Caco-2 (cell line): ENCODE data around the gene CD1C. TPM values are rescaled to one million over a fixed set of nuclear protein-coding genes. Genes with fewer than 3 reads are reported as not detected.

ENCODE experiments used
- BruUV-seq: library from RNA; stranded (reverse); fragments of 400-500 nt; replicated peaks from 2 replicates; lab custom pipeline; 2021; lab: Mats Ljungman, UMichigan
- CTCF ChIA-PET: fragments of 300-600 bp; sonication (Branson Sonifier 250); formaldehyde crosslinking; loops from one replicate; lab custom pipeline; 2022; ENCODE audit warnings: antibody characterized with exemption; lab: Charles Lee
- POLR2A ChIA-PET: fragments of 300-600 bp; sonication (Branson Sonifier 250); formaldehyde crosslinking; loops from one replicate; lab custom pipeline; 2022; ENCODE audit warnings: antibody characterized with exemption; lab: Charles Lee
- DNase-seq, 2 experiments: peaks; one replicate each; pipeline versions ENCODE4 v3.0.0 to v3.0.0-alpha.2; 2020 to 2022
- H3K27me3 ChIP-seq: replicated peaks from 2 replicates; pipeline ENCODE4 v1.6.0; 2011; ENCODE audit warnings: low read length; ENCODE audit not compliant: control insufficient read depth, insufficient read depth
- H3K36me3 ChIP-seq: 2 replicates; pipeline ENCODE4 v1.5.1; 2011; ENCODE audit warnings: low read length; ENCODE audit not compliant: control insufficient read depth, insufficient read depth
- H3K4me1 ChIP-seq: fragments of 250-450 bp; sonication (Bioruptor Pico); 2 replicates; pipeline ENCODE4 v1.5.1; 2020; ENCODE audit warnings: mild to moderate bottlenecking
- H3K4me3 ChIP-seq: 2 replicates; pipeline ENCODE4 v1.5.1; 2011; ENCODE audit warnings: low read depth, mild to moderate bottlenecking, control low read depth, low read length
- H3K9me3 ChIP-seq: fragments of 250-450 bp; sonication (Bioruptor Pico); 2 replicates; pipeline ENCODE4 v1.5.1; 2020; ENCODE audit warnings: mild to moderate bottlenecking, moderate library complexity
- H3K27ac Mint-ChIP-seq: one replicate; pipeline ENCODE4 v1.8.0; 2022; ENCODE audit warnings: mixed read lengths; ENCODE audit not compliant: unreplicated experiment
- H3K27me3 Mint-ChIP-seq: one replicate; pipeline ENCODE4 v1.8.0; 2022; ENCODE audit warnings: mixed read lengths; ENCODE audit not compliant: insufficient read depth, unreplicated experiment
- H3K36me3 Mint-ChIP-seq: one replicate; pipeline ENCODE4 v1.8.0; 2022; ENCODE audit warnings: mild to moderate bottlenecking, mixed read lengths; ENCODE audit not compliant: insufficient read depth, unreplicated experiment
- H3K4me1 Mint-ChIP-seq: one replicate; pipeline ENCODE4 v1.8.0; 2022; ENCODE audit warnings: low read depth, mixed read lengths; ENCODE audit not compliant: unreplicated experiment
- H3K4me3 Mint-ChIP-seq: one replicate; pipeline ENCODE4 v1.8.0; 2022; ENCODE audit warnings: mild to moderate bottlenecking, moderate library complexity, mixed read lengths; ENCODE audit not compliant: unreplicated experiment
- H3K9me3 Mint-ChIP-seq: one replicate; pipeline ENCODE4 v1.8.0; 2022; ENCODE audit warnings: mixed read lengths; ENCODE audit not compliant: unreplicated experiment
- CTCF ChIP-seq, 2 experiments: fragments of 200-600 bp in 1 of 2; IDR thresholded peaks; 1 replicate in 1 of 2; 2 replicates in 1 of 2; pipeline versions ENCODE4 v1.5.1 to v1.8.0; 2011 to 2022; ENCODE audit warnings: antibody characterized with exemption in 1 of 2, control low read depth in 1 of 2, inconsistent platforms in 1 of 2, low read depth in 1 of 2, low read length in 1 of 2, mild to moderate bottlenecking in 1 of 2, moderate library complexity in 1 of 2; ENCODE audit not compliant: insufficient read depth in 1 of 2, severe bottlenecking in 1 of 2, unreplicated experiment in 1 of 2
- intact Hi-C: fragments of 100-400 bp; cut with micrococcal nuclease; formaldehyde crosslinking; loops from one replicate; pipeline ENCODE4 v1.10.0; 2022; ENCODE audit not compliant: unreplicated experiment
- total RNA-seq: library from RNA; stranded (reverse); gene quantifications from 2 replicates; pipeline ENCODE4 v1.2.3, GENCODE V29; 2022

CD1C gene
- total RNA-seq, 1 experiment from 2014 or later = not detected

GRCh38 chr1:158248771-158249170 lies 41.0 kb upstream of the CD1C start:
- H3K27me3 ChIP-seq = no peaks in the 10 kb centered on the region
- ChIA-PET CTCF (no interaction called here), POLR2A (no interaction called here)
- H3K4me3 Mint-ChIP-seq = no peak overlapping the region
- H3K4me1 Mint-ChIP-seq = no peaks in the 10 kb centered on the region
- H3K9me3 Mint-ChIP-seq = no peaks in the 10 kb centered on the region
- TF ChIP-seq CTCF (IDR thresholded peaks at IDR 0.05; ENCODE audit: insufficient read depth in 1 of 2, low read depth in 1 of 2, low read length in 1 of 2, severe bottlenecking in 1 of 2, unreplicated experiment in 1 of 2) = no peak
- H3K9me3 ChIP-seq = no peaks in the 10 kb centered on the region
- H3K4me3 ChIP-seq = no peak overlapping the region
- intact Hi-C loops = no loop called here
- no peak overlapping the region for H3K27ac Mint-ChIP-seq
- H3K36me3 ChIP-seq = no peaks in the 10 kb centered on the region
- DNase-seq = no peak
- H3K4me1 ChIP-seq = no peaks in the 10 kb centered on the region
- peaks cover 3% of the 10 kb centered on the region for H3K27me3 Mint-ChIP-seq
- no TSS peak for BruUV-seq
- H3K36me3 Mint-ChIP-seq = no peaks in the 10 kb centered on the region

DNA sequence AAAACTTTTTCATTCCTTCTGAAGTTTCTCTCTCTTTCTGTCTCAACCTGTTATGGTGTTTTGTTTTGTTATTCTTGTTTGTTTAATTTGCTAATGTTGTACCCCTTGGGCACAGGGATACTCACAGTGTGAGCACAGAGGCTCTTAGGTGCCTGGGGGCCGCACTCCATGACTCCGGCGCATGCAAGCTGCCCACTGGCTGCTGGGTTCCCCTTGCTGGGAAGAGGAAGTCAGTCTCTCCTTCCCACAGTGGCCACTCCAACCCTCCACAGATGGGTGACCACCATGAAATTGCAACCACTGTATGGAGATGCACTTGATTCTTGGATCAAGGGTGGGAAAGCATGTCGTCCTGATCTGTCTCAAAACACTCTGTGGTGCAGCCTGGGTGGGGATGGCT lies 40.1 kb upstream of the CD1C start:
- no peak for TF ChIP-seq CTCF (IDR thresholded peaks at IDR 0.05; ENCODE audit: insufficient read depth in 1 of 2, low read depth in 1 of 2, low read length in 1 of 2, severe bottlenecking in 1 of 2, unreplicated experiment in 1 of 2)
- no peak for DNase-seq
- no peak overlapping the region for H3K27ac Mint-ChIP-seq
- Histone ChIP-seq H3K4me1 (no peaks in the 10 kb centered on the region), H3K9me3 (no peaks in the 10 kb centered on the region), H3K27me3 (no peaks in the 10 kb centered on the region), H3K36me3 (no peaks in the 10 kb centered on the region), H3K4me3 (no peak overlapping the region)
- no peaks in the 10 kb centered on the region for H3K9me3 Mint-ChIP-seq
- H3K4me3 Mint-ChIP-seq = no peak overlapping the region
- BruUV-seq = no TSS peak
- H3K4me1 Mint-ChIP-seq = no peaks in the 10 kb centered on the region
- H3K36me3 Mint-ChIP-seq = no peaks in the 10 kb centered on the region
- ChIA-PET POLR2A (no interaction called here), CTCF (no interaction called here)
- intact Hi-C loops = no loop called here
- peaks cover 3% of the 10 kb centered on the region for H3K27me3 Mint-ChIP-seq

DNA sequence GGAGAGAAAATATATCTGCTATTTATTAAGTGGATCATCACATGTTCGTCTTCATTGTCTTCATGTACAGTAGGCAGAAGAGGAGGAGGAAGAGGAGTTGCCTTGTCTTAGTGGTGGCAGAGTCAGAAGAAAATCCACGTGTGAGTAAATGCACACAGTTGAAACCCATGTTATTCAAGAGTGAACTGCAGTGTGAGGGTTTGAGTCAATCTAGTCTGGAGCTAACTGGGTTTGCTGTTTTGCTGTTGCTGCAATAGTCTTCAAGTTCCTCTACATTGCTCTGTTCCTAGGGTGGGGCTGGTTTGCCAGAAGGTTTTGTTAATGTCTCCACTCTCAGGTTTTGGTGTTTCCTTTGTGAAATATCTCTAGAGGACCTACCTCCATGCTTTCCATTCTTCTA lies 38.6 kb upstream of the CD1C start:
- H3K27ac Mint-ChIP-seq = no peak overlapping the region
- no peaks in the 10 kb centered on the region for H3K9me3 Mint-ChIP-seq
- intact Hi-C loops = no loop called here
- Histone ChIP-seq H3K4me1 (no peaks in the 10 kb centered on the region), H3K9me3 (no peaks in the 10 kb centered on the region), H3K27me3 (no peaks in the 10 kb centered on the region), H3K4me3 (no peak overlapping the region), H3K36me3 (no peaks in the 10 kb centered on the region)
- no peak for DNase-seq
- TF ChIP-seq CTCF (IDR thresholded peaks at IDR 0.05; ENCODE audit: insufficient read depth in 1 of 2, low read depth in 1 of 2, low read length in 1 of 2, severe bottlenecking in 1 of 2, unreplicated experiment in 1 of 2) = no peak
- ChIA-PET CTCF (no interaction called here), POLR2A (no interaction called here)
- no peaks in the 10 kb centered on the region for H3K36me3 Mint-ChIP-seq
- BruUV-seq = no TSS peak
- no peak overlapping the region for H3K4me3 Mint-ChIP-seq
- no peaks in the 10 kb centered on the region for H3K4me1 Mint-ChIP-seq
- peaks cover 3% of the 10 kb centered on the region for H3K27me3 Mint-ChIP-seq
